Loucy (cell line): ENCODE results near the gene BRCC3.

Source experiments
- EZH2phosphoT487 ChIP-seq: fragments of 200-600 bp; IDR thresholded peaks from 2 replicates; pipeline ENCODE4 v1.6.1; 2018; ENCODE audit warnings: antibody characterized with exemption, mild to moderate bottlenecking, moderate library complexity, borderline replicate concordance
- TF ChIP-seq, protein P1 (sequence below): fragments of 200-600 bp; sonication (generic); conservative IDR thresholded peaks from 2 replicates; pipeline ENCODE4 v1.5.1; 2014; ENCODE audit warnings: mild to moderate bottlenecking, antibody characterized with exemption, low read length

DNA sequence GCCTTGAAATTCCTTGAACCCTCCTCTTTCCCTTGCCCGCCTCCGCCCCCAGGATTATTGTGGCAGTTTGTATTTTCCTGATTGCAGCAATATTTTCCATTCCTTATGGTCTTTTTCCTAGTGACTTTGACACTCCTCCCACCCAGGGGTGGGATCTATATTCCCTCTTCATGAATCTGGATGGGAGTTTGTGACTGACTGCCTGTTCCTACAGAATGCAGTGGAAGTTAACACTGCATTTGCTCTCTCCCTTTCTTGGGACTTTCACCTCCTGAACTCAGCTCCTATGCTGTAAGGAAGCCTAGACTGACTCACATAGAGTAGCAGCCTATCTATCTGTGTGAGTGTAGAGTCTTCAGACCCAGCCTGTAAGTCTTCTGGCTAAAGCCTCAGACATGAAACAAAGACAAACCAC lies 42.4 kb upstream of the BRCC3 start:
- TF ChIP-seq, protein P1, sequence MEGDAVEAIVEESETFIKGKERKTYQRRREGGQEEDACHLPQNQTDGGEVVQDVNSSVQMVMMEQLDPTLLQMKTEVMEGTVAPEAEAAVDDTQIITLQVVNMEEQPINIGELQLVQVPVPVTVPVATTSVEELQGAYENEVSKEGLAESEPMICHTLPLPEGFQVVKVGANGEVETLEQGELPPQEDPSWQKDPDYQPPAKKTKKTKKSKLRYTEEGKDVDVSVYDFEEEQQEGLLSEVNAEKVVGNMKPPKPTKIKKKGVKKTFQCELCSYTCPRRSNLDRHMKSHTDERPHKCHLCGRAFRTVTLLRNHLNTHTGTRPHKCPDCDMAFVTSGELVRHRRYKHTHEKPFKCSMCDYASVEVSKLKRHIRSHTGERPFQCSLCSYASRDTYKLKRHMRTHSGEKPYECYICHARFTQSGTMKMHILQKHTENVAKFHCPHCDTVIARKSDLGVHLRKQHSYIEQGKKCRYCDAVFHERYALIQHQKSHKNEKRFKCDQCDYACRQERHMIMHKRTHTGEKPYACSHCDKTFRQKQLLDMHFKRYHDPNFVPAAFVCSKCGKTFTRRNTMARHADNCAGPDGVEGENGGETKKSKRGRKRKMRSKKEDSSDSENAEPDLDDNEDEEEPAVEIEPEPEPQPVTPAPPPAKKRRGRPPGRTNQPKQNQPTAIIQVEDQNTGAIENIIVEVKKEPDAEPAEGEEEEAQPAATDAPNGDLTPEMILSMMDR: no peak
- TF ChIP-seq EZH2phosphoT487: no peak
